ENCODE results near the gene PSMB3.

PSMB3 gene

DNA sequence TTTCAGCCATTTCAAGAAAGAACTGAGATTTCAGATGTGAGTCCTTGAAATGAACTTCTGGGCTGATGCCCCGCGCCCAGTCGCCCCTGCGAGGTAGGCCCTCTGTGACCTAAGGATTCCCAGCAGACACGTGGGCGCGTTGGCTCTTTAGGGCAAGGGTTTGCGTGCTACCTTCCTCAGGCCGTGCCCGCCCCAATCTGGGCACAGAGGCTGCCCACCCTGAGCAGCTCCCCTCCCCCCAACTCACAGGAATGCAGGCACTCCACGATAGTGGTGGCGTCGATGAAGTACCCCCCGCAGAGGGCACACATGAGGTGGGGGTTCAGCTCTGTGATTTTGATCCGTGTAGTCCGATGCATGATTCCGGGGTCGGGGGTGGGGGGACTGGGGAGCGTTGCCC lies 12.5 kb upstream of the PSMB3 start:
- H3K4me3 ChIP-seq (ENCODE audit: low read length), result no peak overlapping the region
- H3K4me1 ChIP-seq (ENCODE audit: control insufficient read depth, insufficient read depth, low read length), result peaks cover 18% of the 10 kb centered on the region
- no peak for DNase-seq (ENCODE audit: low read depth)

DNA sequence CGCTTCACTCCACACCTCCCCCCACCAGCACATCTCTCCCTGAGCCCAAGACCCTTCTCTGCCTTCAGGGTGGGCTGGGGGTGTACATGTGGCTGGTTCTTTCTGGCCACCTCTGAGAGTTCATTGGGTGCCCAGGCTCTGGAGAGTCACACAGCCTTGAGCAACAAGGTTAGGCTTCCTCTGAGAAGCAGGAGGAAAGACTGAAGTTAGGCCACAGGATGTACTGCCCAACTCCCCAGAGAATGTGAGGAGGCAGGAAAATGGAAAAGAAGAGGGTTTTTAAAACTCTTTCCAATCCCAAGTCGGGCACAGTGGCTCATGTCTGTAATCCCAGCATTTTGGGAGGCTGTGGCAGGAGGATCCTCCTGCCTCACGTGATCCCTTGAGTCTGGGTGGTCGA lies 11.7 kb upstream of the PSMB3 start:
- no peaks in the 10 kb centered on the region for H3K9me3 ChIP-seq (ENCODE audit: control insufficient read depth, low read length)
- DNase-seq (ENCODE audit: low read depth), result no peak
- H3K4me1 ChIP-seq (ENCODE audit: control insufficient read depth, insufficient read depth, low read length), result peaks cover 18% of the 10 kb centered on the region
- no peaks in the 10 kb centered on the region for H3K27me3 ChIP-seq (replicated peaks; ENCODE audit: control insufficient read depth, insufficient read depth, low read length)
- no peak overlapping the region for H3K4me3 ChIP-seq (ENCODE audit: low read length)
- no peak overlapping the region for H3K9ac ChIP-seq (ENCODE audit: low read length)
- H3K36me3 ChIP-seq (ENCODE audit: control insufficient read depth, insufficient read depth, low read length, severe bottlenecking), result peaks cover 22% of the 10 kb centered on the region

More for the DNA sequence above, 12.5 kb upstream of the PSMB3 start:
- H3K27me3 ChIP-seq (replicated peaks; ENCODE audit: control insufficient read depth, insufficient read depth, low read length), result no peaks in the 10 kb centered on the region
- peaks cover 22% of the 10 kb centered on the region for H3K36me3 ChIP-seq (ENCODE audit: control insufficient read depth, insufficient read depth, low read length, severe bottlenecking)
- no peaks in the 10 kb centered on the region for H3K9me3 ChIP-seq (ENCODE audit: control insufficient read depth, low read length)
- H3K9ac ChIP-seq (ENCODE audit: low read length), result no peak overlapping the region

DNA sequence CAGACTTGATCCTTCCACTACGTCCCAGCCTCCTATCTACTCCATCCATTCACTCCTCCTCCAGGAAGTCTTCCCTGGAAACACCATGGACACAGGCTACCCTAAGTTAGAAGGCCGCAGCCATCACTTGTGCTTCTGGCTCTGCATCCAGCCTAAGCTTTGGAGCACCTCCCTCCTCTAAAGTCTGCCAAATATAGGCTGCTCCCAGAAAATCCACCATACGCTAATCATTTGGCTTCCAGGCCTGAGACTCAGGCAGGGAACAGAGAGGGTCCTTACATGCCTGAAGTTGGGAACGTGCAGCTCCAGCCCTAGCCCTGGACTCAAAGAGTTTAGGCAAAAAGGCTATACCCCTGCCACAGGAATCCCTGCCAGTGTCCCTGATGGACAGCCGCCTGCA lies 11.1 kb upstream of the PSMB3 start:
- Histone ChIP-seq H3K9me3 (ENCODE audit: control insufficient read depth, low read length) (no peaks in the 10 kb centered on the region), H3K36me3 (ENCODE audit: control insufficient read depth, insufficient read depth, low read length, severe bottlenecking) (peaks cover 22% of the 10 kb centered on the region), H3K4me3 (ENCODE audit: low read length) (no peak overlapping the region), H3K9ac (ENCODE audit: low read length) (no peak overlapping the region), H3K4me1 (ENCODE audit: control insufficient read depth, insufficient read depth, low read length) (peaks cover 23% of the 10 kb centered on the region), H3K27me3 (replicated peaks; ENCODE audit: control insufficient read depth, insufficient read depth, low read length) (no peaks in the 10 kb centered on the region)
- DNase-seq (ENCODE audit: low read depth), result no peak

DNA sequence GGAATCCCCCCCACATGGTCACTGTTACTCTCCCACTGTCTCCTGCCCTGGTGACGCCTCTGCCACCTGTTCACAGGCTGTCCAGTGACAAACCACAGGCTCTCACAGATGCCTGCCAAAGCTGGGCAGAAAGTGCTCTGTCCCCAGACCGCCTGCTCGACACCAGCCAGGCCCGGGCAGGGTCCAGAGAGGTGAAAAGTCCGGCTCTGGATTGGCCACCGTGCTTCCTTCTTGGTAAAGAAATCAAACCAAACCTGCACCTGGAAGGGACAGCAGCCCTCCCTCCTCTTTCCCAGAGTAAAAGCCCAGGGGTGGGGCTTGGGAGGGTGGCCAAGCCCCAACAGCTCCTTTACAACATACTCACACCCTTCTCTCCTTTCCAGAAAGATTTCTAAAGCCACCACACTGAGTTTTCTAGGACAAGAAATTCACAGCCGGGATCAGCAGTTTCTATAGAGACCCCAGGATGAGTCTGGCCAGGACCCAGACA lies 10.6 kb upstream of the PSMB3 start:
- H3K27me3 ChIP-seq (replicated peaks; ENCODE audit: control insufficient read depth, insufficient read depth, low read length), result no peaks in the 10 kb centered on the region
- peaks cover 28% of the 10 kb centered on the region for H3K4me1 ChIP-seq (ENCODE audit: control insufficient read depth, insufficient read depth, low read length)
- no peak overlapping the region for H3K4me3 ChIP-seq (ENCODE audit: low read length)
- H3K36me3 ChIP-seq (ENCODE audit: control insufficient read depth, insufficient read depth, low read length, severe bottlenecking), result peaks cover 22% of the 10 kb centered on the region
- no peak overlapping the region for H3K9ac ChIP-seq (ENCODE audit: low read length)
- H3K9me3 ChIP-seq (ENCODE audit: control insufficient read depth, low read length), result no peaks in the 10 kb centered on the region
- peak; percentile 31 for DNase-seq (ENCODE audit: low read depth)

DNA sequence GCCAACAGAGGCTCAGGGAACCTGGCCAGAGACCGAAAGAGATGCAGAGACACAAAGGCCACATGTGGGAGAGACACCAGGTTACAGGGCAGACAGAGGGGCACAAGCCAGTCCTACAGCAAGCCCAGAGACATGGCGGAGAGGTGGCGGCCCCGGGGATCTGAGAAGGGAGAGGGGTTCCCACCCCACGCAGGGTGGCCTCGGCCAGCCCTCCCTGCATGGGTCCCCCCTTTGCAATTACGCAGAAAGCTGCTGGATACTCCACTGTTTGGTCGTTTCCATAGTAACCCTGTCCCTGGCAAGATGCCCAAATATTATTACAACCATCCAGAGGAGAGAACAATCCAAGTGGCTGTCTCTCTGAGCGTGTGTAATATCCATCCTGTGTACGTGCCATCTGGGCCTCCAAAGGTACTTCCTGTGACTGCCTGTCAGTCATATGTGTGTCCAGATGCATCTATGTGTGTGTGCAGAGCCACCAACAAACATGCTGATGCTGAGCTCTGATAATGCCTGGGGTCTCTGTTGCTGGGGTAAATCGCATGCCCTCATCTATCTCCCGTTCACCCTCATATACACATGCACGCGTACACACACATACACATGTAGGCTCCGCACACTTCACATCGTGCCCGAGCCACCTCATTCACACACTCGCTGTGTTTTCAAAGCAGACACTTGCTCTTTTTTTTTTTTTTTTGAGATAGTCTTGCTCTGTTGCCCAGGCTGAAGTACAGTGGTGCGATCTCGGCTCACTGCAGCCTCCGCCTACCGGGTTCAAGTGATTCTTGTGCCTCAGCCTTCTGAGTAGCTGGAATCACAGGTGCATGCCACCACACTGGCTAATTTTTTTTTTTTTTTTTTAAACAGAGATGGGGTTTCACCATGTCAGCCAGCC lies 9.9 kb upstream of the PSMB3 start:
- peaks cover 28% of the 10 kb centered on the region for H3K4me1 ChIP-seq (ENCODE audit: control insufficient read depth, insufficient read depth, low read length)
- peak overlapping the region; percentile 29 for H3K9ac ChIP-seq (ENCODE audit: low read length)
- no peaks in the 10 kb centered on the region for H3K27me3 ChIP-seq (replicated peaks; ENCODE audit: control insufficient read depth, insufficient read depth, low read length)
- DNase-seq (ENCODE audit: low read depth), result peak; percentile 76
- no peaks in the 10 kb centered on the region for H3K9me3 ChIP-seq (ENCODE audit: control insufficient read depth, low read length)
- H3K4me3 ChIP-seq (ENCODE audit: low read length), result no peak overlapping the region
- H3K36me3 ChIP-seq (ENCODE audit: control insufficient read depth, insufficient read depth, low read length, severe bottlenecking), result peaks cover 22% of the 10 kb centered on the region

DNA sequence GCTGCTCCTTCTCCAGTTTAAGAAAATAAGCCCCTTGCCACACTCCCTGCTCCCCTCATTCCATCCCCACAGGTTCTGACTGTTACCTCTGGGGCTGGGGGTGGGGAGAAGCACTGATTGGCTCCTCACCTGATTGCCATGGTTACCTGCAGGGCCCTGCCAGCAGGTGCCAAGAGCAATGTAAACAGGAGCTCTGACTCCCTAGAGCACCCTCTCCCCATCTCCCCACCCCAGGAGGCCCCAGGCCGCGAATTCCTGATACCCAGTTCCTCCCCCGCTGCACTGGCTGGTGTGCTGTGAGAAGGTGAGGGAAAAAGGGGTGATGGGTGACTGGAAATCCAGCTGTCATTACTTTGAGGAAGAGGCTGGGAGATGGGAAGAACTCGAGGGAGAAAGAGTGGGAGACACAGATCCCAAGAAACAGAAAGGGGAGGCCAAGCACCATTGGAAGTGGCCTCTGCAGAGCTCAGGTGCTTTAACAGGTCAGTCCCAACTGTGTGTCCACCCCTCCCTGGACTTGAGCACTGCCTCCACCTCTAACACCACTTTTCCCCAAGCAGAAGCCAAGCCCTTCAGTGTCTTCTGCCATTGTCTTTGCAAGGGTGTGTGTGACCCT lies 8.9 kb upstream of the PSMB3 start:
- Histone ChIP-seq H3K9ac (ENCODE audit: low read length) (no peak overlapping the region), H3K4me1 (ENCODE audit: control insufficient read depth, insufficient read depth, low read length) (peaks cover 32% of the 10 kb centered on the region), H3K36me3 (ENCODE audit: control insufficient read depth, insufficient read depth, low read length, severe bottlenecking) (peaks cover 14% of the 10 kb centered on the region), H3K27me3 (replicated peaks; ENCODE audit: control insufficient read depth, insufficient read depth, low read length) (no peaks in the 10 kb centered on the region), H3K9me3 (ENCODE audit: control insufficient read depth, low read length) (no peaks in the 10 kb centered on the region), H3K4me3 (ENCODE audit: low read length) (no peak overlapping the region)
- DNase-seq (ENCODE audit: low read depth), result no peak

DNA sequence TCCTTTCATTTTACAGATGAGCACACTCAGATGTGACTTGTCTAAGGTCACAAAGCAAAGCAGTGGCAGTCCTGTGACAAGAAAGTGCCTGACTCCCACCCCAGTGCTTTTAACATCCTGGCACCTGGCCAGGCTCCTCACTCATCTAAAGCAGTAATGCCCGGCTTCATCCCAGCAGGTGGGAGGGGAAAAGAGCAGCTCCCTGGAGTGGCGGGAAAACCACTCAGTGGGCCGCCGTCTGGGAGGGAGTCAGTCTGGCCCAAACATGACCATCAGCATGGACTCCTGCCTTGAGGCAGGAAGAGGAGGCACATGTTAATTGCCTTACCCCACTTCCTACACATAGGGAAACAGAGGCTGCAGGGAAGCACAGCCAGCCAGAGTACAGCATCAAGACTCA lies 7.0 kb upstream of the PSMB3 start:
- Histone ChIP-seq H3K4me3 (ENCODE audit: low read length) (no peak overlapping the region), H3K9ac (ENCODE audit: low read length) (no peak overlapping the region), H3K27me3 (replicated peaks; ENCODE audit: control insufficient read depth, insufficient read depth, low read length) (no peaks in the 10 kb centered on the region), H3K9me3 (ENCODE audit: control insufficient read depth, low read length) (no peaks in the 10 kb centered on the region), H3K4me1 (ENCODE audit: control insufficient read depth, insufficient read depth, low read length) (peaks cover 44% of the 10 kb centered on the region), H3K36me3 (ENCODE audit: control insufficient read depth, insufficient read depth, low read length, severe bottlenecking) (no peaks in the 10 kb centered on the region)
- no peak for DNase-seq (ENCODE audit: low read depth)

DNA sequence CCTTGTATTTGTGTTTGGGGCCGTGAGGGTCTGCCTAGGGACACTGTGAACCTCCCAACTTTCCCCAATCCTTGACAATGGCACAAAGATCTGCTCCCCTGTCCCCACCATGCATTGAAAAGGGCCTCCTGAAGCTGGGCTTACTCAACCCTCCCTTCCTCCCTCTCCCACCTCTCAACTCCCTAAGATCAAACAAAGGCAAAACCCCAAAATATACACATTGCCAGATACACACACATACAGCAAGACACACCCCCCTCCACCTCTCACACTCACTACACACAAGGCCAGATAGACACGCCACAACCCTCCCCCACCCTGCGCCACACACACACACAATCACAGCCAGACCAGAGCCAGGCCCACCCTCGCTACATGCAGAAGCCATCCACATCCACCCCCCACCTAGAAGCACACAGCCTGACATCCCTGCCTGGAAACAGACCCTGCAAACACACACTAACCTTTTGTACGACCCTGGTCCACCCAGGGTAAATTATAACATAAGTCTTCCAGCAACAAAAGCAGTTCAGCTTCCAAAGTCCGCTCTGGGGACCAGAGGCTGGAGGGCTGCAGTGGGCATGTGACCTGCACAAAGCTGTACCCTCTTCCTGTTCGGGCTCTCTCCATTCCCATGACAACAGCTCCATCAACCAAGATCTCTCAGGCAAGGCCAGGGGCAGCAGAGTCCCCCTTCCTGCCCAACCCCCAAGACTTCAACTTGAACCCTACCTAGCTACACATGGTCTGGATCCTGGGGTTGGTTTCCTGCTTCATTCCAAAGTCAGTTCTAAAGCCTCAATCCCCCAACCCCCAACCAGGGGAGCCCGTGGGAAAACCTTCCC lies 6.3 kb upstream of the PSMB3 start:
- Histone ChIP-seq H3K9ac (ENCODE audit: low read length) (peak overlapping the region; percentile 95), H3K9me3 (ENCODE audit: control insufficient read depth, low read length) (no peaks in the 10 kb centered on the region), H3K27me3 (replicated peaks; ENCODE audit: control insufficient read depth, insufficient read depth, low read length) (no peaks in the 10 kb centered on the region), H3K4me3 (ENCODE audit: low read length) (peak overlapping the region; percentile 97), H3K36me3 (ENCODE audit: control insufficient read depth, insufficient read depth, low read length, severe bottlenecking) (no peaks in the 10 kb centered on the region), H3K4me1 (ENCODE audit: control insufficient read depth, insufficient read depth, low read length) (peaks cover 45% of the 10 kb centered on the region)
- no peak for DNase-seq (ENCODE audit: low read depth)

DNA sequence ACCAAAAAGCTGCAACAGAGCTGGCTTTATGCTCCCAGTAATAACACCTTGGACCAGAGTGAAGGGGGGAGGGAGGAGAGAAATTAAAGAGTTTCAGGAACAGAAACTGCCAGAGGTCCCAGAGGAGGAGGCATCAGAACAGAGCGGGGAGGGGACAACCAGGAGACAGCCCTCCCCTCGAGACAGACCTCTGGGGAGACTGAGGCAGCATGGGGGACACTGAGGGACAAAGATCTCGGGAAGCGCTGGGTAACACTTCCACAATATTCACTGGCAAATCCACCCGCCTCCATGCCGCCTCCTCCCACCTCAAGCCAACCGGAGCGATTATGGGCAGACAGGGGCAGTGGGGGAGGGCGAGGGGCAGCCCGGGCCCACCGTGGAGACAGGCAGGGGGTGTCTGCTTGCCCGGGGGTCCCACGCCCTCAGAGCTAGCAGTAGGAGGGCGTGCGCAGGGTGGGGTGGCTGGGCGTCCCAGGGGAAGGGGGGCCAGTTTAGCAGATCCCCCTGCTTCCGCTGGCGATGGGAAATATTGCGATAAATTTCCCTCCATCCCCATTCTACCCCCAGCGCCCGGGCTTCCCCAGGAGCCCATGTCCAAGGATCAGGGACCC lies 5.6 kb upstream of the PSMB3 start:
- peaks cover 45% of the 10 kb centered on the region for H3K4me1 ChIP-seq (ENCODE audit: control insufficient read depth, insufficient read depth, low read length)
- H3K9ac ChIP-seq (ENCODE audit: low read length), result peak overlapping the region; percentile 95
- no peaks in the 10 kb centered on the region for H3K27me3 ChIP-seq (replicated peaks; ENCODE audit: control insufficient read depth, insufficient read depth, low read length)
- DNase-seq (ENCODE audit: low read depth), result peak; percentile 42
- no peaks in the 10 kb centered on the region for H3K36me3 ChIP-seq (ENCODE audit: control insufficient read depth, insufficient read depth, low read length, severe bottlenecking)
- H3K9me3 ChIP-seq (ENCODE audit: control insufficient read depth, low read length), result no peaks in the 10 kb centered on the region
- peak overlapping the region; percentile 97 for H3K4me3 ChIP-seq (ENCODE audit: low read length)

DNA sequence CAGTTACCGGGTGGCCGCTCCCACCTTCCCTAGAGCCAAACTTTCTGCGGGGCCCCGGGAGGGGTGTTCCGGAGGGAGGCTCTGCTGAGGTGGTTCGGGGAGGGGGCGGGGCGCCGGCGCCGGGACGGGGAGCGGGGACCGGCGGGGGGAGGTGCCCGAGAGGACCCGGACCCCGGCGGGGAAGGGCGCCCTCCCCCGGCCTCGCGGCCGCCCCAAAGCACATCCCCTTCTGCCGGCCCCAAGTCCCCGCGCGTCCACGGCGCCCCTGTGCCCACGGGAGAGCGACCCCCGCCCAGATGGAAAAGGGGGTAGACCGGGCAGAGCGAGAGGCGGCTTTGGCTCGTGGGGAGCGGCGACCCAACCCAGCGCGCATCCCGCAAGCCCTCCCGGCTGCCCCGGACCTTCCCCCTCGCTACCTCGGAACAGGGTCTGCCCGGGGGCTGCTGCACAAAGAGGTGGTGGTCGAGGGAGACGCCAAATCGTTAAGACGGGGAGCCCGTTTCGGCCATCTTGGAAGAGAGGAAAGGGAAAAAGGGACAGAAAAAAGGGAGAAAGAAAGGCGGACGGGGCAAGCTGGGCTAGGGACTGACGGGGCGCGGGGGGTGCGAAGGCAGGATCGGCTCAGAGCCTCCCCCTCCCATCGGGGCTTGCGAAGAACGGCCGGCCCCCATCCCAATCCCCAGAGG lies 4.9 kb upstream of the PSMB3 start:
- peak; percentile 78 for DNase-seq (ENCODE audit: low read depth)
- Histone ChIP-seq H3K4me1 (ENCODE audit: control insufficient read depth, insufficient read depth, low read length) (peaks cover 39% of the 10 kb centered on the region), H3K36me3 (ENCODE audit: control insufficient read depth, insufficient read depth, low read length, severe bottlenecking) (no peaks in the 10 kb centered on the region), H3K9ac (ENCODE audit: low read length) (peak overlapping the region; percentile 95), H3K9me3 (ENCODE audit: control insufficient read depth, low read length) (no peaks in the 10 kb centered on the region), H3K27me3 (replicated peaks; ENCODE audit: control insufficient read depth, insufficient read depth, low read length) (no peaks in the 10 kb centered on the region), H3K4me3 (ENCODE audit: low read length) (peak overlapping the region; percentile 97)
